ENCODE data around the gene THAP11. TPM values are rescaled to one million over a fixed set of nuclear protein-coding genes. Genes with fewer than 3 reads are reported as not detected.
A peak's percentile ranks its signal among the peaks of the same experiment; 100 is the strongest.

Gene THAP11
- total RNA-seq: 50.6 TPM

DNA sequence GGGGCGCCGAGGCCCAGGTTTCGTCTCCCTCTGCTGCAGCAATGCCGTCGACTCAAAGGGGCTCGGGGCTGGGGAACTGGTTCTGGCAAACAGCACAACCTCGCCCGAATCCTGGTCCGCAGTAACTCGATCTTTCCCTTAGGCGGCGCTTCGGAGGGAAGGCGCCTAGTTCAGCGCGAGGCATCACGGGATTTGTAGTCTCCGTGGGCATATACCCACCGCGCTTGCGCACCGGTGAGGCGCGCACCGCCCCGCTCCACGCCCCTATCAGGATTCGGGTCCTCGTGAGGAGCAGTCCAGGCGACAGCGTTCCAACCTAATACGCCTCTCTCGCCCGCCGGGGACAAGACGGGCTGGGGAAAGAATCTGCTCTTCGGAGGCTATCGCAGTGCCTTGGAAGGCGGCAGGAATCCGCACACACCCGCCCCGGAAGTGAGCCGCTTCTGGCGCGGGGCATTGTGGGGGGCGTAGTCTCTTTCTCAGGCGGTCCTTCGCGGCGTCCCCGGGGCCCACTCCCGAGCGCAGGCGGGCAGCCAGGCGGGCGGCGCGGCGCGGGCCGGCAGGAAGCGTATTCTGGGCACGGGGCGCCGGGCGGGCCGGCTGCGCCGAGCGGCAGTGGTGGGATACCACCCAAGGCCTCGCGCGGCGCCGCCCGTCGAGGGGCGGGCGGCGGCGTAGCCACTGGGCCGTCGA, at the start of gene THAP11:
Gene THAP11, plus strand, starts transcription at position 505 of the 693 bp plus-strand sequence. CDS start 235 bp downstream, outside the sequence.
- no peaks in the 10 kb centered on the region for H3K27me3 ChIP-seq
- H3K9me3 ChIP-seq: no peaks in the 10 kb centered on the region
- peak in 1 of 2 donors; percentile 96 for DNase-seq (ENCODE audit: extremely low spot score in 2 of 2)
- TF ChIP-seq POLR2A (IDR thresholded peaks at IDR 0.05) (peak in 1 of 2 donors; percentile 72), POLR2AphosphoS5 (IDR thresholded peaks at IDR 0.05; ENCODE audit: insufficient read depth in 1 of 2, low read depth in 1 of 2) (peak; percentile 81 to 87)
- TF ChIP-seq, protein P1, sequence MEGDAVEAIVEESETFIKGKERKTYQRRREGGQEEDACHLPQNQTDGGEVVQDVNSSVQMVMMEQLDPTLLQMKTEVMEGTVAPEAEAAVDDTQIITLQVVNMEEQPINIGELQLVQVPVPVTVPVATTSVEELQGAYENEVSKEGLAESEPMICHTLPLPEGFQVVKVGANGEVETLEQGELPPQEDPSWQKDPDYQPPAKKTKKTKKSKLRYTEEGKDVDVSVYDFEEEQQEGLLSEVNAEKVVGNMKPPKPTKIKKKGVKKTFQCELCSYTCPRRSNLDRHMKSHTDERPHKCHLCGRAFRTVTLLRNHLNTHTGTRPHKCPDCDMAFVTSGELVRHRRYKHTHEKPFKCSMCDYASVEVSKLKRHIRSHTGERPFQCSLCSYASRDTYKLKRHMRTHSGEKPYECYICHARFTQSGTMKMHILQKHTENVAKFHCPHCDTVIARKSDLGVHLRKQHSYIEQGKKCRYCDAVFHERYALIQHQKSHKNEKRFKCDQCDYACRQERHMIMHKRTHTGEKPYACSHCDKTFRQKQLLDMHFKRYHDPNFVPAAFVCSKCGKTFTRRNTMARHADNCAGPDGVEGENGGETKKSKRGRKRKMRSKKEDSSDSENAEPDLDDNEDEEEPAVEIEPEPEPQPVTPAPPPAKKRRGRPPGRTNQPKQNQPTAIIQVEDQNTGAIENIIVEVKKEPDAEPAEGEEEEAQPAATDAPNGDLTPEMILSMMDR (IDR thresholded peaks at IDR 0.05): peak; percentile 58 to 94 (median 77)
- H3K27ac ChIP-seq: peak within 1 kb of the TSS; percentile 100
- intact Hi-C loops (cut with DNase I): no loop called here
- H3K36me3 ChIP-seq: no peaks in the 10 kb centered on the region
- peaks cover 42% of the 10 kb centered on the region for H3K4me1 ChIP-seq
- peak within 1 kb of the TSS; percentile 64 to 72 for H3K4me3 ChIP-seq

DNA sequence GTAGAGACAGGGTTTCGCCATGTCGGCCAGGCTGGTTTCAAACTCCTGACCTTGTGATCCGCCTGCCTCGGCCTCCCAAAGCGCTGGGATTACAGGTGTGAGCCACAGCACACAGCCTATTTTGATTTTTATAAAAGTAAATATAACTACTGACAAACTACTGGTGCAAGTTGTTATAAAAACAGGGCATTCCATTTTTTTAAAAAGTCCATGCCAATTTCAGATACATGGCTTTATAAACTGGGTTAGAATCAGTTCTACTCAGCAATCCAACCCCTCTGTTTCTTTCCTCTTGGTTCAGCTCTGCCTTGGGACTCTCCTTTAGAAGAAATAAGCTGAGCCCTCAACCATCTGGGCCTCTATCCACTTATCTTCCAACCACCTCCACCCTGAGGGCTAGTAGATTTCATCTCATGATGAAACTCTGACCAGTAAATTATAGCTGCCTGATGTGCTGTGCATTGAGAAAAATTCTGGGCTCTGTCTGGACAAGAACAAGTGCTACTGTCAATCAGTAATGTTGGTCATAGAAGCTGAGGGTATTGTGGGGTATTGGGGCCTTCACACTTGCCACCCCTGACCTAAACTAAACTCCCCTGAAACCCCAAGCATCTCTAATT, 45.9 kb upstream of the THAP11 start:
- intact Hi-C loops (cut with DNase I): no loop called here
- H3K9me3 ChIP-seq: no peaks in the 10 kb centered on the region
- TF ChIP-seq, protein P1 (IDR thresholded peaks at IDR 0.05): no peak
- TF ChIP-seq POLR2AphosphoS5 (IDR thresholded peaks at IDR 0.05; ENCODE audit: insufficient read depth in 1 of 2, low read depth in 1 of 2): no peak
- TF ChIP-seq POLR2A (IDR thresholded peaks at IDR 0.05): no peak
- no peak overlapping the region for H3K4me3 ChIP-seq
- H3K27me3 ChIP-seq: no peaks in the 10 kb centered on the region
- peaks cover 15% of the 10 kb centered on the region for H3K4me1 ChIP-seq
- H3K27ac ChIP-seq: no peak overlapping the region
- no peak for DNase-seq (ENCODE audit: extremely low spot score in 2 of 2)
- H3K36me3 ChIP-seq: peaks cover 0 to 5% of the 10 kb centered on the region in 2 donors

DNA sequence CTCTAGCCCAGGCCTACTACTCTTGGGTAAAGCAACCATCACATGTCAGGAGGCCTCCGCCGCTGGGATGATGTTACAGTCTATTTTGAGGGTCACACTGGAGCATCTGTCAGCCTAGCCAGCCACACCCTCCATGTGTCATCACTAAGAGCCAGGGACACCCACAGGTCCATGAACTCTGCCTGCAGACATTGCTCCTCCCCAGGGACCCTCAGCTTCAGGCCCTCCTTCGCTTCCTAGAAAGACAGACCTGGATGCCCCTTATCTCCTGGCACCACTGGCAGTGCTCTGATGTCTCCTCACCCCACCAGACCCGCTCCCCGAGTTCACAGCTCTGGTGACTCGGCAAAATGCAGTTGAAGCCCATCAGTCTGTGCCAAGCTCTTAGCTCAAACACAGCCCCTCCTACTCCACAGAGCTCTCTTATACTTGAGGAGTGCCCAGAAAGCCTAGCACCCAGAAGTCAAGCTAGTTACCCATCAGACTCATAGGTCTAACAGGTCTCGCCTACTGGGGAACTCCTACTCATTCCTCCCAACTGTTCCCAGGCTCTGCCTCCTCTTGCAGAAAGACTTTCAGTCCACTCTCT, 41.7 kb upstream of the THAP11 start:
- no peaks in the 10 kb centered on the region for H3K27me3 ChIP-seq
- TF ChIP-seq, protein P1 (IDR thresholded peaks at IDR 0.05): no peak
- TF ChIP-seq POLR2A (IDR thresholded peaks at IDR 0.05) (no peak), POLR2AphosphoS5 (IDR thresholded peaks at IDR 0.05; ENCODE audit: insufficient read depth in 1 of 2, low read depth in 1 of 2) (no peak)
- peaks cover 51% of the 10 kb centered on the region for H3K4me1 ChIP-seq
- peaks cover 0 to 12% of the 10 kb centered on the region in 2 donors for H3K36me3 ChIP-seq
- no peak overlapping the region for H3K27ac ChIP-seq
- DNase-seq (ENCODE audit: extremely low spot score in 2 of 2): no peak
- intact Hi-C loops (cut with DNase I): no loop called here
- H3K9me3 ChIP-seq: no peaks in the 10 kb centered on the region
- H3K4me3 ChIP-seq: no peak overlapping the region

DNA sequence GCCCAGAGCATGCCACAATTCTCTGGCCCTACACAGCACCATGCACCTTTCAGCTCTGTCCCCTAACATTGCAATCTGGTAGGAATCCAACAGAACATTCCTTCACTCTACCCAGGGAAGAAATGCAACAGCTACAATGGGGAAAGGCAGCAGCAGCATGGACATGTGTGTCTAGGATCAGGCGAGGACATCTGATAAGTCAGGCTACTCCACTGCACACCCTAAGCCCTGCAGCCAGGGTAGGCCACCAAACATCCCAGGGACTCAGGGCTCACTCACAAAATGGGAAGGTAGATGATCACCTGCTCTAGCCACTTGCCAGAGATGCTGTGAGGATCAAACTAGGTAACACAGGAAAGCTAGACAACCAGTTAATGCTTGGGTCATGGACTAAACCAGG, 40.9 kb upstream of the THAP11 start:
- TF ChIP-seq, protein P1 (IDR thresholded peaks at IDR 0.05): no peak
- no peak for TF ChIP-seq POLR2A (IDR thresholded peaks at IDR 0.05)
- TF ChIP-seq POLR2AphosphoS5 (IDR thresholded peaks at IDR 0.05; ENCODE audit: insufficient read depth in 1 of 2, low read depth in 1 of 2): no peak
- intact Hi-C loops (cut with DNase I): no loop called here
- no peaks in the 10 kb centered on the region for H3K9me3 ChIP-seq
- H3K27me3 ChIP-seq: no peaks in the 10 kb centered on the region
- H3K27ac ChIP-seq: no peak overlapping the region
- H3K4me1 ChIP-seq: peaks cover 57% of the 10 kb centered on the region
- H3K4me3 ChIP-seq: no peak overlapping the region
- DNase-seq (ENCODE audit: extremely low spot score in 2 of 2): no peak
- H3K36me3 ChIP-seq: peaks cover 0 to 12% of the 10 kb centered on the region in 2 donors

All from vagina (tissue), 2 donors.